Measurements from ENCODE around the gene LPCAT2.

The LPCAT2 gene

GRCh38 chr16:55539049-55539448 is 30.2 kb downstream of the LPCAT2 start:
- FAIRE-seq (no peak), DNase-seq (ENCODE audit: insufficient read length) (no peak)
- TF ChIP-seq POLR2AphosphoS5 (IDR thresholded peaks at IDR 0.05; ENCODE audit: low read depth, low read length) = no peak
- no peak for TF ChIP-seq TAF1 (IDR thresholded peaks at IDR 0.05; ENCODE audit: borderline replicate concordance, low read depth, low read length)
- no peak for TF ChIP-seq POLR2A (IDR thresholded peaks at IDR 0.05; ENCODE audit: low read depth, low read length)

- DNase-seq (ENCODE audit: insufficient read length) = no peak
- no peak for FAIRE-seq
- TF ChIP-seq POLR2A (IDR thresholded peaks at IDR 0.05; ENCODE audit: low read depth, low read length) = no peak
- TF ChIP-seq POLR2AphosphoS5 (IDR thresholded peaks at IDR 0.05; ENCODE audit: low read depth, low read length) = no peak
- TF ChIP-seq TAF1 (IDR thresholded peaks at IDR 0.05; ENCODE audit: borderline replicate concordance, low read depth, low read length) = no peak
Observed at GRCh38 chr16:55539488-55539887, 30.6 kb downstream of the LPCAT2 start.

GRCh38 chr16:55540221-55540620 is 31.3 kb downstream of the LPCAT2 start:
- no peak for TF ChIP-seq TAF1 (IDR thresholded peaks at IDR 0.05; ENCODE audit: borderline replicate concordance, low read depth, low read length)
- TF ChIP-seq POLR2A (IDR thresholded peaks at IDR 0.05; ENCODE audit: low read depth, low read length) = no peak
- DNase-seq (ENCODE audit: insufficient read length) = no peak
- FAIRE-seq = no peak

- DNase-seq (ENCODE audit: insufficient read length) = no peak
- FAIRE-seq = no peak
- no peak for TF ChIP-seq TAF1 (IDR thresholded peaks at IDR 0.05; ENCODE audit: borderline replicate concordance, low read depth, low read length)
- TF ChIP-seq POLR2A (IDR thresholded peaks at IDR 0.05; ENCODE audit: low read depth, low read length) = no peak
- no peak for TF ChIP-seq POLR2AphosphoS5 (IDR thresholded peaks at IDR 0.05; ENCODE audit: low read depth, low read length)
Observed at GRCh38 chr16:55542459-55543082, 33.7 kb downstream of the LPCAT2 start.

GRCh38 chr16:55543472-55543871 is 34.6 kb downstream of the LPCAT2 start:
- TF ChIP-seq POLR2A (IDR thresholded peaks at IDR 0.05; ENCODE audit: low read depth, low read length) (no peak), TAF1 (IDR thresholded peaks at IDR 0.05; ENCODE audit: borderline replicate concordance, low read depth, low read length) (no peak), POLR2AphosphoS5 (IDR thresholded peaks at IDR 0.05; ENCODE audit: low read depth, low read length) (no peak)
- no peak for DNase-seq (ENCODE audit: insufficient read length)
- FAIRE-seq = no peak

GRCh38 chr16:55552621-55553020 is 43.7 kb downstream of the LPCAT2 start:
- DNase-seq (ENCODE audit: insufficient read length) = no peak
- TF ChIP-seq POLR2A (IDR thresholded peaks at IDR 0.05; ENCODE audit: low read depth, low read length) = no peak
- no peak for FAIRE-seq

- FAIRE-seq = no peak
- DNase-seq (ENCODE audit: insufficient read length) = no peak
- TF ChIP-seq POLR2AphosphoS5 (IDR thresholded peaks at IDR 0.05; ENCODE audit: low read depth, low read length) = no peak
Observed at GRCh38 chr16:55555436-55555835, 46.6 kb downstream of the LPCAT2 start.

- TF ChIP-seq POLR2AphosphoS5 (IDR thresholded peaks at IDR 0.05; ENCODE audit: low read depth, low read length) (no peak), TAF1 (IDR thresholded peaks at IDR 0.05; ENCODE audit: borderline replicate concordance, low read depth, low read length) (no peak), POLR2A (IDR thresholded peaks at IDR 0.05; ENCODE audit: low read depth, low read length) (no peak)
- DNase-seq (ENCODE audit: insufficient read length) (no peak), FAIRE-seq (no peak)
Observed at GRCh38 chr16:55557186-55557585, 48.3 kb downstream of the LPCAT2 start.

GRCh38 chr16:55559233-55559632 is 50.4 kb downstream of the LPCAT2 start:
- TF ChIP-seq TAF1 (IDR thresholded peaks at IDR 0.05; ENCODE audit: borderline replicate concordance, low read depth, low read length) (no peak), POLR2AphosphoS5 (IDR thresholded peaks at IDR 0.05; ENCODE audit: low read depth, low read length) (no peak)
- DNase-seq (ENCODE audit: insufficient read length) (no peak), FAIRE-seq (no peak)

GRCh38 chr16:55559933-55560516 is 51.2 kb downstream of the LPCAT2 start:
- TF ChIP-seq POLR2A (IDR thresholded peaks at IDR 0.05; ENCODE audit: low read depth, low read length) (no peak), POLR2AphosphoS5 (IDR thresholded peaks at IDR 0.05; ENCODE audit: low read depth, low read length) (no peak), TAF1 (IDR thresholded peaks at IDR 0.05; ENCODE audit: borderline replicate concordance, low read depth, low read length) (no peak)
- no peak for DNase-seq (ENCODE audit: insufficient read length)
- no peak for FAIRE-seq

GRCh38 chr16:55561319-55561848 is 52.5 kb downstream of the LPCAT2 start:
- TF ChIP-seq POLR2AphosphoS5 (IDR thresholded peaks at IDR 0.05; ENCODE audit: low read depth, low read length) (no peak), TAF1 (IDR thresholded peaks at IDR 0.05; ENCODE audit: borderline replicate concordance, low read depth, low read length) (no peak), POLR2A (IDR thresholded peaks at IDR 0.05; ENCODE audit: low read depth, low read length) (no peak)
- no peak for DNase-seq (ENCODE audit: insufficient read length)
- FAIRE-seq = no peak

- DNase-seq (ENCODE audit: insufficient read length) (no peak), FAIRE-seq (no peak)
- no peak for TF ChIP-seq TAF1 (IDR thresholded peaks at IDR 0.05; ENCODE audit: borderline replicate concordance, low read depth, low read length)
- no peak for TF ChIP-seq POLR2A (IDR thresholded peaks at IDR 0.05; ENCODE audit: low read depth, low read length)
- no peak for TF ChIP-seq POLR2AphosphoS5 (IDR thresholded peaks at IDR 0.05; ENCODE audit: low read depth, low read length)
Observed at GRCh38 chr16:55562936-55563335, 54.1 kb downstream of the LPCAT2 start.

Measured in GM12892 (cell line).